GM12874 (cell line): ENCODE data around the gene TEX22.

Source experiments
- CTCF ChIP-seq: IDR thresholded peaks from 2 replicates; pipeline ENCODE4 v1.5.1; 2011; ENCODE audit warnings: low read depth, mild to moderate bottlenecking, control low read depth, low read length, moderate library complexity; ENCODE audit not compliant: insufficient read depth

The TEX22 gene

GRCh38 chr14:105411985-105412770 is 13.8 kb downstream of the TEX22 start:
- no peak for TF ChIP-seq CTCF

DNA sequence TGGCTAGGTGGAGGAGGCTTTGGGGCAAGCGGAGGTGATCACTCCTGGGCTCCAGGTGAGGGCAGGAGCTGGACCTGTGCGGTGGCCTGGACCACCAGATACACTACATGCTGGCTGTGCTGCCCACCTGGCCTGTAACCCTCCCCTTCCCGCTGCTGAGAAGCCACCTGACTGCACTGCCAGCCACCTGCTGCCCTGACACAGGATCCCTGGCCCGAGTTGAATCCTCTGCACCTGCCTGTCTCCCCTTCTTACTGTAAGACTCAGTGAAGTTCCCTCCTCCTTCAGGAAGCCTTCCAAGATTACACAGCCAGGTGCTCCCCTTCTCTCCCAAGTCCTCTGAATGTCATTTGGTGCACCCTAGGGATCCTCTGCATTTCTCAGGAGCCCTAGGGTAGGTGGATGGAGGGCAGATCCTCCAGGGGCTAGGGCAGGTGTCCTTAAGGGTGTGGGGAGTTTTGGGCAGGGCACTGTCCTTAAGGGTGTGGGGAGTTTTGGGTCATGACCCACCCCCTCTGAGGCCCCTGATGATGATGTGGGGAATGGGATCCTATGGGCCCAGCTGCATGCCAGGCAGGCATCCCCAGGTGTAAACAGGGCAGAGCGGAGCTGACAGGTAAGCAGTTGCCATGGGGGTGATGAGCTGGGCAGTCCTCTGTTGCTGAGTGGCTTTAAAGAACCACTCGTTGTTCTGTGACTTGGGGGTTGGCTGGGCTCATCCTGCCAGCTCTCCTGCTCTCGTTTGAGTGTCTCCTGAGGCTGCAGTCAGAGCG is 14.6 kb downstream of the TEX22 start:
- no peak for TF ChIP-seq CTCF

DNA sequence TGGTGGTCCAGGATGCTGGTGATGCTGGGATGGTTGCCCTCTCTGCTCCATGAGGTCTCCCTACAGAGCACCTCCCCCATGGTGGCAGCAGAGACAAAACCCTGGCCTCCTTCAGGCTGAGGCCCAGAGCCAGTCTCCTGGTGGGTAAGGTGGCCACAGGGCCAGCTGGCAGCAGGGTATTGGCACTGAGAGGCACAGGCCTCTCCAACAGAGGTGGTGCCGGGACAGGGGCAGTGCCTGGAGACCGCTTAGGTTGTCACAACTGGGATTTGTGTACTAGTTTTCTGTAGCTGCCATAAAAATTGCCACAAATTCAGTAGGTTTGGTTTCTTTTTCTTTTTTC is 15.2 kb downstream of the TEX22 start:
- no peak for TF ChIP-seq CTCF

DNA sequence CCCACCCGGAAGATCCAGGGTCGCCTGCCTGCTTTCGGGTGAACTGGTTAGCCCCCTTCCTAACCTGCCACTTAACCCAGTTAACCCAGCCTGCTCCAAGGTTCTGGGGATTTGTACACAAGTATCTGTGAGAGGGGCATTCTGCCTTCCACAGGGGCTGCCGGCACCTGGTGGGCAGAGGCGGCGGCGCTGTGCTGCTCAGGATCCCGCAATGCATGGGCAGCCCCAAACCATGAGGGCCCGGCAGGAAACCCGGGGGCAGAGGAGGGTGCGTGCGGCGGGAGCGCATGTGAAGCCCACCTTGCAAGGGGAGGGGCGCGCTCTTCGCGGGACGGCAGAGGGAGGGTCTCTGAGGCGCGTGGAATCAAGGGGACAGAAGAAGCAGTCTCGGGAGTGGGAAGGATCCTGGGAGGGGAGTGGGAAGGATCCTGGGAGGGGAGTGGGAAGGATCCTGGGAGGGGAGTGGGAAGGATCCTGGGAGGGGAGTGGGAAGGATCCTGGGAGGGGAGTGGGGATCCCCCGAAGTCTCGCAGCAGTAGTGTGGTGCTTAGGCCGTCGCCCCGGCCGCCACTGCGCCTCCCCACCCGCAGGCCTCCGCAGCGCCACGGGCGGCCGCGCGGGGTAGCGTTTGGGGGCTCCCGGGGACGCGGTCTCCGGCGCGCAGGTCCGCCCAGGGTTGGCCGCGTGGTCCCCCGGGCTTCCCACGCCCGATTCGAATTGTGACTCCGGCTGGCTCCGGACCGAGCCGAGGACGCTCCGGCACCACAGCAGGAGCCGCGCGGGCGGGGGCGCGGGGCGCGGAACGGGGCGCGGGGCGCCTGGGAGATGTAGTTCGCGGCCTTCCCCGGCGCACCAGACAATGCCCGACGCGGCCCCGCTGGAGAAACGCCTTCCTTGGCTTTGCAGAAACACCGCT is 16.4 kb downstream of the TEX22 start:
- TF ChIP-seq CTCF, result peak; percentile 86

DNA sequence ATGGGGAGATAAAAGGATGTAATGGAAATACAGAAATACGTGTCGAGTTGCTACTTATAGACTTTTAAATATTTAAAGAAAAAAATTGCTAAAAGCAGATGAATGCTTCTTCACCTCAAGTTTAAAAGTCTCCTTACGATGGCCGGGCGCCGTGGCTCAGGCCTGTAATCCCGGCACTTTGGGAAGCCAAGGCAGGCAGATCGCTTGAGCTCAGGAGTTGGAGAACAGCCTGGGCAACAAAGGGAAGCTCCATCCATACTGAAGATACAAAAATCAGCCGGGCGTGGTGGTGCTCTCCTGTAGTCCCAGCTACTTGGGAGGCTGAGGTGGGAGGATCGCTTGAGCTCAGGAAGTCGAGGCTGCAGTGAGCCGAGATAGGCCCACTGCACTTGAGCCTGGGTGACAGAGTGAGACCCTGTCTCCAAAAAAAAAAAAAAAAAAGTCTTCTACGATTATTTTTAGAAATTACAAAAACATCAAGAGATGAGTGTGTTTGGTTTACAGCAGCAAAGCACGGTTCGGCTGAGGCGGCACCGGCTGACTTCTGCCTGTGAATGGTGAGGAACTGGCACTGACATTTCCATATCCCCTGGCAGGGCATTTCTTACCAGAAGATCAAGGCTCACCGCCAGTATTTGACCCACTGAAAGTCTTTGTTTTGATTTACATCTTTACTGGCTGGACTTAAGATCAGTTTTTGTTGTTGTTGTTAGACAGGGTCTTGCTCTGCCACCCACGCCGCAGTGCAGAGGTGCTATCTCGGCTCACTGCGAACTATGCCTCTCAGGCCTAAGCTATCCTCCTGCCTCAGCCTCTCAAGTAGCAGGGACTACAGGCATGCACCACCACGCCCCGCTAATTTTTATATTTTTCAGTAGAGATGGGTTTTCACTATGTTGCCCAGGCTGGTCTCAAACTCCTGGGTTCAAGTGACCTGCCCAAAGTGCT is 17.4 kb downstream of the TEX22 start:
- TF ChIP-seq CTCF, result no peak

GRCh38 chr14:105416671-105417070 is 18.3 kb downstream of the TEX22 start:
- TF ChIP-seq CTCF, result no peak
